GM23248 (cell line): ENCODE data around the gene ACACB.

Source experiments
- EZH2 ChIP-seq: fragments of 200-600 bp; sonication (generic); IDR thresholded peaks from 2 replicates; pipeline ENCODE4 v1.6.1; 2018; ENCODE audit warnings: antibody characterized with exemption, mild to moderate bottlenecking; ENCODE audit not compliant: insufficient read depth, poor library complexity, severe bottlenecking
- EZH2phosphoT487 ChIP-seq: fragments of 200-600 bp; sonication (generic); IDR thresholded peaks from 2 replicates; pipeline ENCODE4 v1.6.1; 2018; ENCODE audit warnings: antibody characterized with exemption, moderate library complexity, mild to moderate bottlenecking, low read depth; ENCODE audit not compliant: insufficient read depth

DNA sequence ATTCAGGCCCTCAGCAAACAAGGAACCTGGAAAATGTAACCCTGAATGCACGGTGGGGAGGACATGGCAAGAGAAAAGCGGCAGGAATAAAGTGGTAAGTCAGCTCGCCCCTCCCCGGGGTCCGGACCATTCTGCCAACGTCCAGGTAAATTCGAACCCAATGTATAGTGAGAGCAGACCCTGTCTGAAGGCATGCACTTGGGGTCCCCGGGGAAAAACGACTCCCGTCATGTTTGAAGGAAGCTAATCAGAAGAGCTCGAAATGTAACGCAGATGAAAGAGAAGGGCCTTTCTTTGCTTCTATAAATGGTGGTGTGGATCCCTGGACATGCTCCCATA lies 193 bp downstream of the ACACB start:
- no peak for TF ChIP-seq EZH2
- TF ChIP-seq EZH2phosphoT487, result no peak
